CD4-positive, alpha-beta T cell treated with Interleukin-10 for 1 hour (primary cell): ENCODE results near the gene CASQ2.

Experiments used
- DNase-seq: peaks from one replicate; pipeline ENCODE4 v3.0.0-alpha.2; 2020

The CASQ2 gene

GRCh38 chr1:115690972-115691371, 77.5 kb downstream of the CASQ2 start:
- no peak for DNase-seq

GRCh38 chr1:115687744-115688143, 80.8 kb downstream of the CASQ2 start:
- DNase-seq = no peak

DNA sequence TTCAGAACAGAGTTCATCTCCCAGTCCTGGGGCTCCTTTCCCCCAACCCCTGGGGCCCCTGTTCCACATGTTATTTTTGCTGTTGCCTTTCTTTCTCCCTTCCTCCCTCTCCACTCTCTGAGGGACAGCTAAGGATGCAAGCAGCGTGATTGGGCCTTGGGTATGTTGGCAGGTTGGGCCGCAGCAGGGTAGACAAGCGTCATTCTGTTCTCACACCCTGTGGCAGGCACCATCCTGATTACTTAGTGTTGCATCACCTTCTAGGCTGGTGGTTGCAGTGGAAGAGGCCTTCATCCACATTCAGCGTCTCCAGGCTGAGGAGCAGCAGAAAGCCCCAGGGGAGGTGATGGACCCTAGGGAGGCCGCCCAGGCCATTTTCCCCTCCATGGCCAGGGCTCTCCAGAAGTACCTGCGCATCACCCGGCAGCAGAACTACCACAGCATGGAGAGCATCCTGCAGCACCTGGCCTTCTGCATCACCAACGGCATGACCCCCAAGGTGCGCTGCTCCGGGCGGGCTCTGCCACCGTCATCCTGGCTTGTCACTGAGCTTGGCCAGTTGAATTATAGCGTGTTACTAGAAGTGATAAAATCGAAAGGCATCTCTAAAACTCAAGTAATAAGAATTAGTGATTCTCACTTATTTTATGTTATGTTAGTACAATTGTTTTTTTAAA, 83.3 kb downstream of the CASQ2 start:
- DNase-seq = no peak

GRCh38 chr1:115682792-115683191, 85.7 kb downstream of the CASQ2 start:
- DNase-seq = no peak

DNA sequence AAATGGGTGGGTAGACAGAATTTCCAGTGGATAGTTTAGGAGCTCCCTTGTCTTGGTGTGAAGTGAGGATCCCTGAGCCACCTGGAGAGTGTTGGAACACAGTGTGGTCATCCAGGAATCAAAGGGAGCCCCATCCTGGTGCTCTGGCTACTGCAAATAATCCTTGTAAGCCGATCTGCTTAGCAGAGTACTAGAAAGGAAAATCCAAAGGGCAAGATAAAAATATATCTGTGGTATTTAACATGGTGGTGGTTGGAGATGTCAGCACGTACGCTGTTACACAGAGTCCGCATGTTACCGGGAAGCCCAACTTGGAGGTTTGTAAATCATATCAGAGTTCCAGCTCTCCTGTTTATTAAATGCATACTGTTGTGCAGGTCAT, 87.8 kb downstream of the CASQ2 start:
- no peak for DNase-seq

GRCh38 chr1:115679141-115679611, 89.3 kb downstream of the CASQ2 start:
- no peak for DNase-seq

GRCh38 chr1:115678141-115678540, 90.4 kb downstream of the CASQ2 start:
- no peak for DNase-seq

GRCh38 chr1:115677565-115677964, 90.9 kb downstream of the CASQ2 start:
- DNase-seq = no peak

DNA sequence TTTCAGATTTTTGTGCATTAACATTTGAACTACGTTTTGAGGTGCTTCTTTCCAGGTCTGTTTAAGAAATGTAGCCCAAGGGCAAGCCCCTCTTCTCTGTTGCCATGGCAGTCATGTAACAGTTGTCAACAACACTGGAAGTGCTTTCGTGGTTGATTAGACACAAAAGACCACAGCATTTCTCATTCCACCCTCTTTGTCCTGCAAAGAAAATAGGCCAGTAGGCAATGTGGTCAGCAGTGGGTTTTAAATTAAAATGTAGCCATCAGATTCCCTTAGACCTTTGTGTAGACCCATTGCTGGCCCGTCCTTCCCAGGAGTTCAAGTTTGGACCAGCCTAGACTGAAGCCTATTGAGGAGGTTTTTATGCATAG, 91.3 kb downstream of the CASQ2 start:
- DNase-seq = no peak

DNA sequence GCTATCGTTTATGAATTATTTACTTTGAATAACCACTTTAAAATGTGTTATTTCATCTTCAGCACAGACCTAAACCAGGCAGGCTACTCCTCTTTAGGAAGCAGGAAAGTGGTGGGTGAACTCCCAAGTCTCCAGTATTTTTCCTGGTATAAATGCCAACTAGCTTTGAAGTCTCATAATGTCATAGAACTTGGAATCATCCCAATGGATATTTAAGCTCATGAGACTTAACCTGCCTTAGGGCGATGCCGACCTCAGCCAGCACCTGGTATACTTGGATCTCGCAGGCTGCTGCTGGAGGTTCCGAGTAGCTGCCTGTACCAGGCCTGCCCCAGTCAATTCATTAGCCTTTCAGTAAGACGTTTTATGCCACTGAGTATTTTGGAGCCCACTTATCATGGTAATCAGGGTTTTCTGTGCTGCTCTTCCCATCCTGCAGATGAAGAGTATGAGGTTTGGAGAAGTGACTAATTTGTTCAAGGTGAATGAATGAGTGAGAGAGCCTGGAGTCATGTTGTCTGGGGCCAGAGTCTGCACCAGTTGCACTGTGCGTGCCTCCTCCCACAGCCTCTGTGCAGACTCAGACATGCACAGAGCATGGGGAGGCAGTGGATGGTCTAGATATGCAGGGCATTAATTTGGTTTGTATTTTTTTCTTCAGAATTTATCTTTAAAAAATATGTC, 91.9 kb downstream of the CASQ2 start:
- no peak for DNase-seq

DNA sequence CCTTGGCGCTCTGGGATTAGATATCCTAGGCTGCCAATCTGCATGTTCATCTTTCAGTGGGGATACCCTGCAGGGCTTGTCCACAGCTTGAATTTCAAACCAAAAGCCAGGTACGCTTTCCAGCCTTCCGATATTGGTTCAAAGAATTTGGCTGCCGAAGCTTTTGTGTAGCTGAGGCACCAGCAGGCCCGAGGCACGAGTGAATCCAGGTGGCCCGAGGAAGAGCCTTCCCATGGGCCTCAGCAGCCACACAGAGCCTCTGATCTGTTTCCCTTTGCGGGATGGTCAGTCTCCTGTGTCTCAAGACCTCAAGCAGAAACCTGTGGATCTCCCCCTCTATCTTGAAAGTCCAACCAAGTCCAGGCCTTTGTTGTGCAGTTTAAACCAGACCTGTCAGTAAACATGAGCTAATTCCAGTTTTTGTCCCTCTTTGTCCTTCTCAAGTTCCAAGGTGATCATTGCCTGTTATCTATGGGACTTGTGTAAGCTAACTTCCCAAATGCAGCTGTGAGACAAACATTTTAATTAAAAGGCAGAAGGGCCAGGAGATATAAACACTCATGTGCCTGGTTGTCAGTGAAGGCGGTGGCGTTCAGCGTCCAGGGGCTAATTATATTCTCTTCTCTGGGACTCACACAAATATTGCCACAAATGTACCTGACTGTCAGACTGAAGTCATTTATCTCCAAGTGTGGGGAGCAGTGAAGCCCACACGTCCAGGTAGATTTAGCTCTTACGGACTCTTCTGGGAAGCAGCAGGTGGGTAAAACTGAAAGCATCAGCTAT, 96.1 kb downstream of the CASQ2 start:
- DNase-seq = no peak

- DNase-seq = no peak
Measured at GRCh38 chr1:115671176-115671934, 97.2 kb downstream of the CASQ2 start.

GRCh38 chr1:115670476-115671175, 97.9 kb downstream of the CASQ2 start:
- DNase-seq = no peak

DNA sequence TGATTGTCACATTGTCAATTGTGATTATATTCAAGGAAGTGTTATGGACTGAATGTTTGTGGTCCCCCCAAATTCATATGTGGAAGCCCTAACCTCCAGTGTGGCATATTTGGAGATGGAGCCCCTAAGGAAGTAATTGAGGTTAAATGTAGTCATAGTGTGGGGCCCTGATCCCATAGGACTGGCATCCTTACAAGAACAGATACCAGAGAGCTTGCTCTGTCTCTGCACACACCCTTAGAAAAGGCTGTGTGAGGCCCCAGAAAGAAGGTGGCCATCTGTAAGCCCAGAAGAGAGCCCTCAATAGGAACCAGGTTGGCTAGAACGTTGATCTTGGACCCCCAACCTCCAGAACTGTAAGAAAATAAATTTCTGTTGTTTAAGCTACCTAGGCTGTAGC, 98.6 kb downstream of the CASQ2 start:
- DNase-seq = no peak

DNA sequence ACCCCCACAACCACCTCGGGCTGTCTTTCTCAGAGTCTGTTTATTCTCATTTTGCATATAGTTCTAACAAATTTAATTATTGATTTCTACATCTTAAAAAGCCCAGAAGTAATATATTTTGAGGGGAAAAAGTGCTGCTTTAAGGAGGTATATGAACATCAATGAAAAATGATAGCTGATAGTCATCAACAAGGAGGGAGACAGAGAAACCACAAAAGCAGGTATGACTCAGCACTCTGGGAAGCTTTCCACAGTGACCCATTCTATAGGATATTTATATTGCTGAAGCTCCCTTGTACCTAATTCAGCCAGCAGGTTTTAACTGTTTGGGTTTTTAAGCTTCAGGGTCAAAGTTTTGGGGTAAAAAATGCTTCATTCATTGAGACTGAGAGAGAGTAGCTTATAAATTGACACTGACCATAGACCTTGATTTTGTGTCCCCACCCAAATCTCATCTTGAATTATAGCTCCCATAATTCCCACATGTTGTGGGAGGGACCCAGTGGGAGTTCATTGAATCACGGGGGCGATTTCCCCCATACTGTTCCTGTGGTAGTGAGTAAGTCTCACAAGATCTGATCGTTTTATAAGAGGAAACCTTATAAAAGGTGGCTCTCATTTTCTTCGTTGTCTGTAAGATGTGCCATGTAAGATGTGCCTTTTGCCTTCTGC, 99.4 kb downstream of the CASQ2 start:
- DNase-seq = no peak

DNA sequence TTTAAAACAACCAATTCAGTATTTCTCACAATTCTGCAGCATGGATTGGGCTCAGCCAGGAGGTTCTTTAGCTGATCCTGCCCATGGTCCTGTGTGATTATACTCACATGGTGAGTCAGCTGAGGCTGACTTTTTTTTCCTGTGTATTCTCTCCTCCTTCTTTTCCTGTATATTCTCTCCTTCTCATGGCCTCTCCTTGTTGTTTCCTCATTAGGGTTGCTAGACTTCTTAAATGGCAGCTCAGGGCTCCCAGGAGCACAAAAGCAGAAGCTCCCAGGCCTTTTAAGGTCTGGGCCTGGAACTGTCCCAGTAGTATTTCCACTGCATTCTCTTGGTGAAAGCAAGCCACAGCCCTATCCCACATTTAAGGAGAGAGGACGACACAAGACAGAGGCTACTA, 99.9 kb downstream of the CASQ2 start:
- no peak for DNase-seq

DNA sequence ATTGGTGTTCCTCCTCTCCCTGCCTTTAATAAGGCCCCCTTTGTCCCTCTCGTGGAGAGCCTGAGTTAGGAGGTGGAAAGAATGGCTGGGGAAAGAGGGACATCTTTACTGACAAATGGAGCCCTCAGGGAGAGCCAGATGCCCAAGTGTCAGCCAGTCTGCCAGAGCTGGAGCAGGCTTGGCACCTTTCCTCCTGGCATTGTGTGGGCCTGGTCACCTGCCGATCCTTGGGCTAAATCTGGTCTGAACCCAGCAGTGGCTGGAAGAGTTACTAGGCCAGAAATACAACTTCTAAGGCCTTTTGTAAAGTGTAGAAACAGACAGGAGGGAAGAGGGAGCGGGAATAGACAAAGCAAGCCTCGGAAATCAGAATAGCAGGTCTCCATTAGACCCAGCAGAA, 101.8 kb downstream of the CASQ2 start:
- no peak for DNase-seq

DNA sequence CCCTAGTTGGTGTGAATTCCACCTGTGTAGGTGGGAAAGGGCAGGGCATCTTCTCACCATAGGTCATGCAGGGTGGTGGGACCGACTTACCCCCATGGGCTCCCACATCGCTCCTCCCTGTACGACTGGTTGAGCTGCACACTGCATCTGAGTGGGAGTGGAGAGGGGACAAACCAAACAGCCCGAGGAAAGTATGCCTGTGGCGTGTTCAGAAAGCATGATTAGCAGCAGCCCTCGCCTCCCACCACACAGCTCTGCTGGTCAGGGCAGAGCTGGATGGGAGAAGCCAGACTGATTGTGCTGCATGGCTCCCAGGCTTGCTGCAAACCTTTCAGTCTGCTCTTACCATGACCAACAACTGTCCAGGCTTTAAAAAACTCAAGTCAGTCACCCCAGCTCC, 102.3 kb downstream of the CASQ2 start:
- DNase-seq = no peak

GRCh38 chr1:115665319-115666096, 103.0 kb downstream of the CASQ2 start:
- no peak for DNase-seq

GRCh38 chr1:115661157-115661556, 107.4 kb downstream of the CASQ2 start:
- DNase-seq = no peak

DNA sequence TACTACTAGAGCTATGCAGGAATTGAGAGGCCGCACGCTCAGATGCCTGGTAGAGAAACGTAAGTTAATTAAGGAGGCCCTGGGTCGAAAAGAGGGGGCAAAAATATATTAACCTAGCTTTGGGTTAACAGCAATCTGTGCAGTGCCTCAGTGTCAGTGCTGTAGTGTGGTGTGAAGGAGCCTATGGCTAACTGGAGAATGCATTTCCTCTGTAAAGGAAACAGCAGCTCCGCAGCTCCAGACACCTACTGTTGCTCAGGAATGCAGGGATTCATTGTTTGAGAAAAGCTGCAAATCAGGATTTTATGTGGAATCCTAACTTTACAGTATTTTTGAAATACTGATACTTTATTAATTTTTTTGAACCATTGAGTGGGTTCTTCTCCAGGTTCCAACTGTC, 108.4 kb downstream of the CASQ2 start:
- DNase-seq = no peak
